Measurements from ENCODE around the gene CALHM2.
A peak's percentile ranks its signal among the peaks of the same experiment; 100 is the strongest.
"Not testable (repeated sequence)": the region's sequence is repeated elsewhere in the genome, so short reads cannot be mapped to it uniquely, and the experiment has no call there.

The CALHM2 gene

GRCh38 chr10:103448746-103449145, 3.4 kb downstream of the CALHM2 start:
- DNase-seq: no peak

GRCh38 chr10:103447187-103447586, 5.0 kb downstream of the CALHM2 start:
- DNase-seq: no peak

GRCh38 chr10:103445767-103446567, 6.2 kb downstream of the CALHM2 start:
- no peak for DNase-seq

- DNase-seq: no peak
These were observed 6.8 kb downstream of the CALHM2 start for GRCh38 chr10:103445366-103445765.

GRCh38 chr10:103444478-103444877, 7.7 kb downstream of the CALHM2 start:
- DNase-seq: no peak

GRCh38 chr10:103443475-103444185, 8.5 kb downstream of the CALHM2 start:
- DNase-seq: no peak

- DNase-seq: no peak
These were observed 10.1 kb downstream of the CALHM2 start for GRCh38 chr10:103442031-103442461.

- DNase-seq: no peak
These were observed 10.6 kb downstream of the CALHM2 start for GRCh38 chr10:103441611-103442010.

- no peak for DNase-seq
These were observed 11.0 kb downstream of the CALHM2 start for GRCh38 chr10:103441206-103441605.

GRCh38 chr10:103440416-103440815, 11.8 kb downstream of the CALHM2 start:
- DNase-seq: no peak

GRCh38 chr10:103439776-103440175, 12.4 kb downstream of the CALHM2 start:
- no peak for DNase-seq

GRCh38 chr10:103433858-103434257, 18.3 kb downstream of the CALHM2 start:
- DNase-seq: no peak

- DNase-seq: no peak
These were observed 20.3 kb downstream of the CALHM2 start for GRCh38 chr10:103431902-103432301.

- no peak for DNase-seq
These were observed 22.5 kb downstream of the CALHM2 start for GRCh38 chr10:103429647-103430046.

GRCh38 chr10:103428989-103429643, 23.1 kb downstream of the CALHM2 start:
- no peak for DNase-seq

GRCh38 chr10:103427866-103428265, 24.3 kb downstream of the CALHM2 start:
- DNase-seq: no peak

- DNase-seq: no peak
These were observed 28.4 kb downstream of the CALHM2 start for GRCh38 chr10:103423748-103424147.

- no peak for DNase-seq
These were observed 33.1 kb downstream of the CALHM2 start for GRCh38 chr10:103419101-103419500.

- DNase-seq: no peak
These were observed 34.6 kb downstream of the CALHM2 start for GRCh38 chr10:103417601-103418000.

GRCh38 chr10:103417148-103417469, 35.1 kb downstream of the CALHM2 start:
- DNase-seq: not testable (repeated sequence)

GRCh38 chr10:103416436-103417147, 35.6 kb downstream of the CALHM2 start:
- DNase-seq: peak in 3 of 4 experiments; percentile 18 to 29 (median 25)

GRCh38 chr10:103415581-103415980, 36.6 kb downstream of the CALHM2 start:
- no peak for DNase-seq

- DNase-seq: no peak
These were observed 38.6 kb downstream of the CALHM2 start for GRCh38 chr10:103413564-103413963.

Data from activated CD4-positive, CD25-positive, alpha-beta regulatory T cell (primary cell).